GM12878 (cell line): ENCODE results near the gene BUB1. TPM values are rescaled to one million over a fixed set of nuclear protein-coding genes. Genes with fewer than 3 reads are reported as not detected.
A peak's percentile ranks its signal among the peaks of the same experiment; 100 is the strongest.

Experiments
- ATAC-seq: fragments of 200-7000 bp; cut with Tn5 transposase; 3 replicates; pipeline ENCODE4 v1.9.1; 2020; ENCODE audit warnings: mild to moderate bottlenecking, moderate library complexity
- BruUV-seq: library from RNA; stranded (reverse); fragments of 400-500 nt; replicated peaks from 2 replicates; lab custom pipeline; 2021; lab: Mats Ljungman, UMichigan
- CTCF ChIA-PET: fragments of 300-600 bp; sonication (Branson Sonifier 250); formaldehyde crosslinking; extraction: SDS; loops from one replicate; lab custom pipeline; 2021; ENCODE audit warnings: inconsistent platforms; lab: Yijun Ruan, JAX
- POLR2A ChIA-PET: fragments of 350-600 bp; formaldehyde crosslinking; extraction: SDS; loops from one replicate; lab custom pipeline; 2021; ENCODE audit warnings: inconsistent platforms; lab: Charles Lee
- RAD21 ChIA-PET: fragments of 300-600 bp; sonication (Branson Sonifier 250); formaldehyde crosslinking; loops from one replicate; lab custom pipeline; 2023; ENCODE audit warnings: antibody characterized with exemption; ENCODE audit not compliant: unreplicated experiment; lab: Charles Lee
- SMC1A ChIA-PET: fragments of 300-600 bp; sonication (Branson Sonifier 250); formaldehyde crosslinking; loops from one replicate; lab custom pipeline; 2023; ENCODE audit not compliant: unreplicated experiment, uncharacterized antibody; lab: Charles Lee
- DNase-seq: peaks from one replicate; pipeline ENCODE4 v3.0.0-alpha.2; 2011; ENCODE audit warnings: low read depth, low spot score
- FAIRE-seq: peaks from 3 replicates; lab custom pipeline; 2011; peaks lifted over from hg19 to GRCh38; lab: Jason Lieb, UNC
- H2AFZ ChIP-seq: 2 replicates; pipeline ENCODE4 v1.6.0; 2011; ENCODE audit warnings: low read depth, low read length, control low read depth; ENCODE audit not compliant: control insufficient read depth
- H3K27ac ChIP-seq: 2 replicates; pipeline ENCODE4 v1.5.1; 2011; ENCODE audit warnings: control low read depth; ENCODE audit not compliant: control insufficient read depth, insufficient read depth
- H3K27me3 ChIP-seq, 2 experiments: replicated peaks in 1 of 2; 2 replicates each; pipeline versions ENCODE4 v1.6.0 to v1.6.1; 2011; ENCODE audit warnings: low read length in 1 of 2; ENCODE audit not compliant: control insufficient read depth in 2 of 2, insufficient read depth in 2 of 2
- H3K36me3 ChIP-seq, 2 experiments: 2 replicates each; pipeline ENCODE4 v1.5.1; 2011; ENCODE audit warnings: low read length in 1 of 2; ENCODE audit not compliant: control insufficient read depth in 2 of 2, insufficient read depth in 2 of 2
- H3K4me1 ChIP-seq: 2 replicates; pipeline ENCODE4 v1.6.1; 2011; ENCODE audit warnings: mild to moderate bottlenecking, low read length, moderate library complexity, mixed read lengths; ENCODE audit not compliant: control insufficient read depth, insufficient read depth
- H3K4me2 ChIP-seq: 2 replicates; pipeline ENCODE4 v1.6.0; 2011; ENCODE audit warnings: control low read depth; ENCODE audit not compliant: control insufficient read depth, insufficient read depth
- H3K4me3 ChIP-seq: fragments of 200-600 bp; sonication (generic); 2 replicates; pipeline ENCODE4 v1.5.1; 2016
- H3K79me2 ChIP-seq: 2 replicates; pipeline ENCODE4 v1.6.0; 2011; ENCODE audit warnings: low read length; ENCODE audit not compliant: control insufficient read depth, insufficient read depth
- H3K9ac ChIP-seq: 2 replicates; pipeline ENCODE4 v1.8.0; 2011; ENCODE audit warnings: low read length, control low read depth, mixed read lengths; ENCODE audit not compliant: control insufficient read depth, insufficient read depth
- H3K9me3 ChIP-seq: replicated peaks from 3 replicates; pipeline ENCODE4 v1.5.1; 2011; ENCODE audit warnings: mild to moderate bottlenecking, low read length; ENCODE audit not compliant: control insufficient read depth, insufficient read depth
- H4K20me1 ChIP-seq: 2 replicates; pipeline ENCODE4 v1.6.0; 2011; ENCODE audit not compliant: control insufficient read depth, insufficient read depth
- CREB1 ChIP-seq: IDR thresholded peaks from 2 replicates; pipeline ENCODE4 v1.6.1; 2012; ENCODE audit warnings: low read depth, mild to moderate bottlenecking, inconsistent platforms
- DPF2 ChIP-seq: fragments of 450-650 bp; IDR thresholded peaks from 2 replicates; pipeline ENCODE4 v1.6.1; 2017; ENCODE audit warnings: mild to moderate bottlenecking
- E2F8 ChIP-seq: fragments of 450-650 bp; IDR thresholded peaks from 2 replicates; pipeline ENCODE4 v1.6.1; 2018; ENCODE audit warnings: mild to moderate bottlenecking, low read depth, moderate library complexity; ENCODE audit not compliant: partially characterized antibody
- IKZF2 ChIP-seq, 2 experiments: fragments of 450-650 bp; IDR thresholded peaks; 2 replicates each; pipeline ENCODE4 v1.6.1; 2017; ENCODE audit warnings: mild to moderate bottlenecking in 2 of 2, moderate library complexity in 2 of 2
- RBBP5 ChIP-seq: fragments of 200-600 bp; sonication (generic); conservative IDR thresholded peaks from 2 replicates; pipeline ENCODE4 v1.6.1; 2016
- RUNX3 ChIP-seq: IDR thresholded peaks from 2 replicates; pipeline ENCODE4 v1.6.1; 2012; ENCODE audit warnings: low read length, inconsistent platforms
- SPI1 ChIP-seq: IDR thresholded peaks from 2 replicates; pipeline ENCODE4 v1.6.1; 2011; ENCODE audit warnings: low read depth, mild to moderate bottlenecking, low read length, moderate library complexity, borderline replicate concordance; ENCODE audit not compliant: insufficient read depth
- SUZ12 ChIP-seq: fragments of 200-600 bp; sonication (generic); IDR thresholded peaks from one replicate; pipeline ENCODE4 v1.6.1; 2018; ENCODE audit warnings: antibody characterized with exemption, mild to moderate bottlenecking; ENCODE audit not compliant: unreplicated experiment
- ZNF687 ChIP-seq: fragments of 450-650 bp; IDR thresholded peaks from 2 replicates; pipeline ENCODE4 v1.6.1; 2017; ENCODE audit warnings: mild to moderate bottlenecking, moderate library complexity
- WGBS: methylation state at CpG from one replicate; pipeline ENCODE4 v1.1.6; 2016; ENCODE audit warnings: low lambda C conversion rate; ENCODE audit not compliant: insufficient replicate concordance, insufficient coverage; ENCODE audit errors: missing lambda C conversion rate; 5-methylcytosine and 5-hydroxymethylcytosine counted together
- in situ Hi-C: fragments of 300-500 bp; cut with MboI; formaldehyde crosslinking; loops from 9 replicates; pipeline ENCODE4 v1.14.3; 2018; ENCODE audit warnings: mixed read lengths
- intact Hi-C: fragments of 100-400 bp; cut with micrococcal nuclease; formaldehyde crosslinking; loops from one replicate; pipeline ENCODE4 v1.14.2; 2022; ENCODE audit not compliant: unreplicated experiment
- polyA plus RNA-seq, 11 experiments: library from polyadenylated mRNA; depleted of rRNA in 4 of 11; unstranded in 6 of 11; stranded (reverse) in 5 of 11; fragments of >200 nt; fragmentation: Nextera tagmentation in 4 of 11; fragmentation: Illumina TruSeq in 1 of 11; extraction: Ambion mirVana in 4 of 11; extraction: Trizol in 1 of 11; gene quantifications; 1 replicate in 1 of 11; 2 replicates in 10 of 11; pipeline versions ENCODE4 v1.2.1 to v1.2.3, GENCODE V29; 2011 to 2016; ENCODE audit warnings: inconsistent platforms in 2 of 11, missing spikeins in 2 of 11, low read depth in 1 of 11
- total RNA-seq, 4 experiments: library from RNA; depleted of rRNA in 3 of 4; stranded (reverse); fragments of >200 nt in 3 of 4; fragmentation: Illumina TruSeq in 1 of 4; extraction: Trizol in 1 of 4; gene quantifications; 2 replicates each; pipeline versions ENCODE4 v1.2.1 to v1.2.3, GENCODE V29; 2013 to 2021

Gene BUB1
- total and polyA plus RNA-seq, 10 of the 15 experiments (the other 5 are each of a cell fraction or from before 2014, with no cell fraction given) = 52.4 to 142 (median 88.9) TPM

- no peak overlapping the region for H2AFZ ChIP-seq
- ATAC-seq (no peak), FAIRE-seq (peak; percentile 38), DNase-seq (no peak)
- 56% methylated on average over 1 of the region's 1 CpG for WGBS
- no TSS peak for BruUV-seq
- in situ Hi-C loops = no loop called here
- no peaks in the 10 kb centered on the region for H3K9me3 ChIP-seq
- ChIA-PET CTCF (interaction anchor here (0.8 to 6.6 kb wide), 4 partner anchors 13 to 90 kb away, joined by 3 to 25 read pairs (median 3); no protein-coding TSS in a partner anchor), RAD21 (interaction anchor here (0.9 to 1.1 kb wide), 2 partner anchors 11 to 80 kb away, joined by 3 to 4 read pairs; no protein-coding TSS in a partner anchor), SMC1A (interaction anchor here (1.2 to 17.1 kb wide), 4 partner anchors 9 to 82 kb away, joined by 3 to 251 read pairs (median 3); partner anchors contain the start of gene BUB1), POLR2A (interaction anchor here (0.6 kb wide), 1 partner anchor 25 kb away, joined by 3 read pairs; no protein-coding TSS in a partner anchor)
- H3K4me2 ChIP-seq = no peak overlapping the region
- no peak overlapping the region for H3K9ac ChIP-seq
- H3K4me1 ChIP-seq = peaks cover 2% of the 10 kb centered on the region
- peaks cover 28% of the 10 kb centered on the region for H3K79me2 ChIP-seq
- TF ChIP-seq E2F8 = no peak
- TF ChIP-seq ZNF687 = no peak
- TF ChIP-seq IKZF2 (IDR thresholded peaks at IDR 0.05) = no peak
- no peak for TF ChIP-seq RBBP5
- TF ChIP-seq CREB1 = no peak
- TF ChIP-seq RUNX3 = no peak
- TF ChIP-seq DPF2 = no peak
- TF ChIP-seq SPI1 = no peak
- no peak for TF ChIP-seq SUZ12
- no peak overlapping the region for H3K4me3 ChIP-seq
- H4K20me1 ChIP-seq = no peaks in the 10 kb centered on the region
- no peak overlapping the region for H3K27ac ChIP-seq
- H3K36me3 ChIP-seq = peaks cover 10 to 28% of the 10 kb centered on the region in 2 experiments
- H3K27me3 ChIP-seq = no peaks in the 10 kb centered on the region
- intact Hi-C loops = no loop called here
Observed at GRCh38 chr2:110669079-110669478, 8.8 kb downstream of the BUB1 start.
